Duodenal mucosa (tissue), 2 donors: ENCODE measurements around the gene AFAP1.

Experiments used
- H3K27ac ChIP-seq: one replicate; pipeline ENCODE4 v1.7.0; 2013; ENCODE audit warnings: low read depth, low read length
- H3K27me3 ChIP-seq, 2 donors: one replicate each; pipeline ENCODE4 v1.7.0; 2013; ENCODE audit warnings: low read length in 2 of 2, control low read depth in 1 of 2; ENCODE audit not compliant: insufficient read depth in 2 of 2, control insufficient read depth in 1 of 2
- H3K36me3 ChIP-seq, 2 donors: one replicate each; pipeline ENCODE4 v1.7.0; 2013; ENCODE audit warnings: low read length in 2 of 2, control low read depth in 1 of 2; ENCODE audit not compliant: insufficient read depth in 2 of 2, control insufficient read depth in 1 of 2
- H3K4me1 ChIP-seq, 2 donors: one replicate each; pipeline ENCODE4 v1.7.0; 2013; ENCODE audit warnings: low read length in 2 of 2, control low read depth in 1 of 2; ENCODE audit not compliant: insufficient read depth in 2 of 2, control insufficient read depth in 1 of 2
- H3K4me3 ChIP-seq, 2 donors: one replicate each; pipeline ENCODE4 v1.7.0; 2013; ENCODE audit warnings: low read length in 2 of 2, low read depth in 1 of 2
- H3K9ac ChIP-seq, 2 donors: one replicate each; pipeline ENCODE4 v1.7.0; 2013; ENCODE audit warnings: low read length in 2 of 2, low read depth in 1 of 2
- H3K9me3 ChIP-seq, 2 donors: one replicate each; pipeline ENCODE4 v1.7.0; 2013; ENCODE audit warnings: low read length in 2 of 2, control low read depth in 1 of 2; ENCODE audit not compliant: control insufficient read depth in 1 of 2

AFAP1 gene

DNA sequence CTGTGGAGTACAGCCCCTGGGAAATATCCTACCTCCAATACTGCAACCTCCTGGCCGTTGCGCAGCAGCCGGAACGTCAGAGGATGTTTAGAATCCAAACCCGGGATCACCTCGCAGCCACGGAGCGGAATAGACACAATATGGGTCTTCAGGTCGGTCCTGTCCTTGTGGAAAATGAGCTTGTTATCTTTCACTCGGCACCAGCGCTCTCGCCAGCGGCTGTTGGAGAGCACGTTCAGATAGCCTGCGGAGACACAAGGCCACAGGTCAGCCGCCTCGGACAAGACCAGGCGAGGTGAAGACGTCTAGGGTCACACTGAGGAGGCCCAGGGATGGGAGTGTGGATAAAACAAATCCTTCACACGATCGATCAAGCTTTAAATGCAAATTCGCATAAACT, 139.3 kb downstream of the AFAP1 start:
- Histone ChIP-seq H3K27ac (no peak overlapping the region), H3K36me3 (peaks cover 14 to 29% of the 10 kb centered on the region in 2 donors), H3K9me3 (no peaks in the 10 kb centered on the region), H3K27me3 (no peaks in the 10 kb centered on the region), H3K4me3 (no peak overlapping the region), H3K9ac (no peak overlapping the region), H3K4me1 (no peaks in the 10 kb centered on the region)

DNA sequence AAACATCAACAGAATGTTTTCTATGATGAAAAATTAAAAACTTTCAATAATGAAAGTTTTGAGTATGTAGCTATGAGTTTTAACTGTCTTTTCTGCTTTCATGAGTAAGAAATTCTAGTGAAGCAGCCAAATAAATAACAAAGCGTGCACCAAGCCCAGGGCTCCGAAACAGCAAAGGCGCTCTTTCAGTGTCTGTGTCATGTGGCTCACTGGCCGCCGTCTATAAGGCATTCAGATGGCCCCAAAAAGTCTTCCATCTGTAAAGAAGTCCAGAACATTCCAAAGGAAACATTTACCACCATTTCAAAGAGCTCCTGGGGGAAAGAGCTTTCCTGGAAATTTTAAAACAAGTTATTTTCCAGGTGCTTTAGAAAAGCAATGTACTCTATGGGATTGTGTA, 139.9 kb downstream of the AFAP1 start:
- H3K4me3 ChIP-seq, result no peak overlapping the region
- no peaks in the 10 kb centered on the region for H3K27me3 ChIP-seq
- peaks cover 14 to 29% of the 10 kb centered on the region in 2 donors for H3K36me3 ChIP-seq
- no peaks in the 10 kb centered on the region for H3K4me1 ChIP-seq
- H3K9ac ChIP-seq, result no peak overlapping the region
- H3K9me3 ChIP-seq, result no peaks in the 10 kb centered on the region
- H3K27ac ChIP-seq, result no peak overlapping the region

DNA sequence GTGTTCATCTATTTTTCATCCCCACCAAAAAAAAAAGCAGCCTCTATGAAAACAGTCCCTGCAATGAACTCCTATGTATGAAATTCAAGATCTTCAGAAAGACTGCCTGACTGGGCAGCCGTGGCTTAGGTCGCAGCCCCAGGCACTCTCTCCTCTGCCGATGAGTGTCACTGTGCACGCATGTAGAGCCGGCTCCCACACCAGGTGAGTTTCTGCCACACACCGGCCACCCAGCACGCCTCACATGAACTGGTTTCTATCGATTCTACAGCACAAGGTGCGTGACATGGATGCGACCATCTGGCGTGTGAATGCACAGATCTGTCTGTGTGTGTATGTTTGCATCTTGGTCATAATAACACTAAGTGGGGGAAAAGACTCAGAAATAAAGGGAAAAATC, 140.4 kb downstream of the AFAP1 start:
- H3K27ac ChIP-seq, result no peak overlapping the region
- no peak overlapping the region for H3K4me3 ChIP-seq
- peaks cover 14 to 29% of the 10 kb centered on the region in 2 donors for H3K36me3 ChIP-seq
- H3K4me1 ChIP-seq, result no peaks in the 10 kb centered on the region
- no peaks in the 10 kb centered on the region for H3K27me3 ChIP-seq
- H3K9me3 ChIP-seq, result no peaks in the 10 kb centered on the region
- H3K9ac ChIP-seq, result no peak overlapping the region

DNA sequence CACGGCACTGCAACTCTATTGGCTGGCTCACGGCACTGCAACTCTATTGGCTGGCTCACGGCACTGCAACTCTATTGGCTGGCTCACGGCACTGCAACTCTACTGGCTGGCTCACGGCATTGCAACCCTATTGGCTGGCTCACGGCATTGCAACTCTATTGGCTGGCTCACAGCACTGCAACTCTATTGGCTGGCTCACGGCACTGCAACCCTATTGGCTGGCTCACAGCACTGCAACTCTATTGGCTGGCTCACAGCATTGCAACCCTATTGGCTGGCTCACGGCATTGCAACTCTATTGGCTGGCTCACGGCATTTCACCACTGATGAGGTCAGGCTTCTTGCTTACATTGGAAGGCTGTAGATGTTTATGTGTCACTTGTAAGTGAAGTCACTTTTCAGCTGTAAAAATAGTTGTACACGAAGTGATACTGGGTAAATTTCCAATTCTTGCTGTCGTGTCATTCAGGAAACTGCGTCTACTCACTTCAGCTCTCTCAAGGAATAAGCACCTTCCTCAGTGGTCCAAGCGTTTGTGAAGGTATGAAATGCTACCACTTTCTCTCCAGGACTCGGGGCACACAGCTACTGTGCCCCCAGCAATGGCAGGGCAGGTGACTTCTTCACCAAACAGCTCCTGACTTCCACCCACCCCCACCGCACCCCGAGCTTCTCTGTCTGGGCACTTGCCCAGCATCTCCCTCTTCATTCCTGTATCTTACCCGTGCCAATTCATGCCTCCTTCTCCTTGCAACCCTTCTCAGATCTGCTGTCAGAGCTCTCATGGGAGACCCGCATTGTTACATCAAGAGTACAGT, 141.3 kb downstream of the AFAP1 start:
- no peak overlapping the region for H3K4me3 ChIP-seq
- H3K9ac ChIP-seq, result no peak overlapping the region
- H3K9me3 ChIP-seq, result no peaks in the 10 kb centered on the region
- no peaks in the 10 kb centered on the region for H3K4me1 ChIP-seq
- H3K36me3 ChIP-seq, result peaks cover 14 to 35% of the 10 kb centered on the region in 2 donors
- no peaks in the 10 kb centered on the region for H3K27me3 ChIP-seq
- H3K27ac ChIP-seq, result no peak overlapping the region

DNA sequence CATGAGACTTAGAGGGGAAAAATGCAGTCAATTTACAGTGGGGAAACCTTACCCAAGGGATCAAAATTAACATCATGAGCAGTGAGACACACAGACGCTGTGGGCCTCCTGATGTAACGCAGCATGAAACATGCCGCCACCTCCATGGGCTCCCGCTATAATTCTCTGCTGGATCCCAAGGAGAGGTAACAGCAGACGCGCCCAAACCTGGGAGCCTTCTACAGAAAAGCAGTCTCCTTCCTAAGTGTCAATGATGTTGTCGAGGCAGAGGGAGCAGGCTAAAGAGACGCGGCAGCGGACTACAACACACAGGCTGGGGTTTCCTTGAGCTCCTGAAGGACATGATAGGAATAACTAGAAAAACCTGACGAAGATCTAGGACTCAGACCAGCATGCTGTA, 142.3 kb downstream of the AFAP1 start:
- no peak overlapping the region for H3K4me3 ChIP-seq

DNA sequence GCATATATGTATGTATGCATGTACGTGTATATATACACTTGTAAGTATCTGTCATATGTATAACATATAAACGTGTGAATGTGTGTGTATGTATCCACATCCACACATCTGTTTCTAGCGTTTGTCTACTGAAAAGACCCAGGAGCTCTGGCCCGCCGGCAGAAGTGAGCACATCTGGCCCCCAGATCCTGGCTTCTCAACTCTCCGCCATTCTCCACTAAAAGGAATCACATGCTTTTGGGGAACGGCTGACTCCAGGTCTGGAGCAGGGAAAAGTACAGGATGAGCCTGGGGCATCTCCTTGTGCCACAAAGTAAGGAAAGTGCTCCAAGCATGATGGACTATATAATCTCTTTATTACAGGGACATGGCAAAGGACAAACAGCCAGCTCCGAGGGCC, 143.7 kb downstream of the AFAP1 start:
- Histone ChIP-seq H3K9me3 (no peaks in the 10 kb centered on the region), H3K27me3 (no peaks in the 10 kb centered on the region)

More for the DNA sequence above, 142.3 kb downstream of the AFAP1 start:
- Histone ChIP-seq H3K9ac (no peak overlapping the region), H3K27me3 (no peaks in the 10 kb centered on the region), H3K9me3 (no peaks in the 10 kb centered on the region), H3K4me1 (no peaks in the 10 kb centered on the region), H3K27ac (no peak overlapping the region), H3K36me3 (peaks cover 14 to 45% of the 10 kb centered on the region in 2 donors)

DNA sequence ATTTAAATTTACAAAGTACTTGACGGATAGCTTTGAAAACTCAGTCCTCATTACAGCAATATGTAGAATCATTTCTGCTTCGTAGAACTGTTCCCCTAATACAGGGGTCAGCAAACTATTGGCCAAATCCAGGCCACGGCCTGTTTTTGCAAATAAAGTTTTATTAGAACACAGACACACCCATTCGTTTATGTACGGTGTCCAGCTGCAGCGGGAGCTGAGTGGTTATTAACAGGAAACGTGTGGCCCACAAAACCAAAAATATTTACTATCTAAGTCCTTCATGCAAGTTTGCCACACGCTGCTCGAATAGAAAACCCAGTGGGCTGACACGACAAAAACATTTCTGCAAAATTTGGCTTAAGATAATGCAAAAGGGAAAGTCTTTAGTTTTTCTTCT, 146.5 kb downstream of the AFAP1 start:
- Histone ChIP-seq H3K27ac (no peak overlapping the region), H3K9me3 (no peaks in the 10 kb centered on the region), H3K36me3 (peaks cover 0 to 36% of the 10 kb centered on the region in 2 donors), H3K4me3 (no peak overlapping the region), H3K27me3 (no peaks in the 10 kb centered on the region), H3K9ac (no peak overlapping the region), H3K4me1 (no peaks in the 10 kb centered on the region)

More for the DNA sequence above, 143.7 kb downstream of the AFAP1 start:
- H3K4me1 ChIP-seq, result no peaks in the 10 kb centered on the region
- no peak overlapping the region for H3K4me3 ChIP-seq
- H3K36me3 ChIP-seq, result peaks cover 14 to 52% of the 10 kb centered on the region in 2 donors
- H3K9ac ChIP-seq, result no peak overlapping the region
- H3K27ac ChIP-seq, result no peak overlapping the region

DNA sequence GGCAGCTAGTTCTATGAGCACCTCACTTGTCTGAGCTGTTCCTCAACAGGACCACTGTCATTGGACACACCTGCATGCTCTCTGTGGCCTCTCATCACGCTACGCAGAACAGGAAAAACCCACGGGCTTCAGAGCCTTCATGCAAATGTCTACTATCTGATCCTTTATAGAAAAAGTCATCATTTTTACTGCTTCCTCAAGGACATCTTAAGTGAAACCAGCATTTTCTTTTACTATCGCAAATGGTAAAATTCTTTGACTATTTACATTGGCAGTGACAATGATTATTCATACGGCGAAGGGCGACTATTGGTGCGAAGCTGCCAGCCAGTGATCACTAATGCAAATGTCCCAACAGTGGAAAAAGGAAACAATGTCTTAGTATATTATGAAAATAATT, 147.0 kb downstream of the AFAP1 start:
- Histone ChIP-seq H3K27ac (no peak overlapping the region), H3K9me3 (no peaks in the 10 kb centered on the region), H3K4me1 (no peaks in the 10 kb centered on the region), H3K4me3 (no peak overlapping the region), H3K9ac (no peak overlapping the region), H3K27me3 (no peaks in the 10 kb centered on the region), H3K36me3 (peaks cover 0 to 35% of the 10 kb centered on the region in 2 donors)

DNA sequence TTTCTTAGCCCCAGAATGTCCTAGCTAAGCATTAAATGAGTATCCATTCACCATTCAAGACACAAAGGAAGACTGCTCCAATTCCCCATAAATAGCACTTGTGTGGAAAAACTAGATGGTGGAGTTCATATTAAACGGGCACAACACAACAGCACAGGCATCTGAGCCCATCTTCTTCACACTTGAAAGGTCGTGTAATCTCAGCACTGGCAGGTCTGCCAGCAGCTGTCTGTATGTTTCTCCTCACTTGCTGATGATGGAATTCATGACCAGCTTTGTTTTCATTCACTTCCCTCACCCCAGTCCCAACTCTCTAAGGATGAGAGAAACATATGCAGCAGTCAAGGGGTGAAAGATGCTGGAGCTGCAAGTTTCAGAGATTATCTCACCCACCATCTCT, 148.7 kb downstream of the AFAP1 start:
- Histone ChIP-seq H3K27me3 (no peaks in the 10 kb centered on the region), H3K27ac (no peak overlapping the region), H3K36me3 (peaks cover 0 to 38% of the 10 kb centered on the region in 2 donors), H3K4me1 (no peaks in the 10 kb centered on the region), H3K9me3 (no peaks in the 10 kb centered on the region), H3K9ac (no peak overlapping the region), H3K4me3 (no peak overlapping the region)

DNA sequence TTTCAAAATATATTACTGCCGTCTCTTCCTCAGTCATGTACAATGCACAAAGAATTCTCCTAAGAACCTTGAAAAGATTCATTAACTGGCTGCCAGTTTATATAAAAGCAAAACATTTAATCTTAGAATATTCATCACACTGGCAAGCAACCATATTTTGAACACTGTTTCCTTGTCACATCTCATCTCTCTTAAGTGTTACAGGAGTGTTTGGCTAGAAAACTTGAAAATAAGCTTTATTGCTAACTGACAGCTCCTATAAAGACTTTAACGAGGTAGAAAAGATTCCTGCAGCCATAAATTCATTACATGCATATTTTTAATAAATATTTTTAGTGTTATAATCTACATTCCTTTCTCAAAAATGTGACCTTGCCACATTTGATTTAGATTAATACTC, 149.6 kb downstream of the AFAP1 start:
- no peak overlapping the region for H3K27ac ChIP-seq

More for the DNA sequence above, 149.6 kb downstream of the AFAP1 start:
- Histone ChIP-seq H3K36me3 (peaks cover 4 to 46% of the 10 kb centered on the region in 2 donors), H3K9me3 (no peaks in the 10 kb centered on the region), H3K9ac (no peak overlapping the region), H3K4me3 (no peak overlapping the region), H3K27me3 (no peaks in the 10 kb centered on the region), H3K4me1 (no peaks in the 10 kb centered on the region)
